ENCODE measurements around the gene SP4. TPM values are rescaled to one million over a fixed set of nuclear protein-coding genes. Genes with fewer than 3 reads are reported as not detected.
"Not testable (repeated sequence)": the region's sequence is repeated elsewhere in the genome, so short reads cannot be mapped to it uniquely, and the experiment has no call there.

Gene SP4
- total RNA-seq, 3 donors from 2014 or later = 10.5 to 16.5 (median 11.8) TPM

- DNase-seq (no peak), ATAC-seq (no peak)
- H3K4me1 Mint-ChIP-seq (ENCODE audit: low read depth) = no peaks in the 10 kb centered on the region
- H3K27me3 Mint-ChIP-seq (ENCODE audit: low read depth) = no peaks in the 10 kb centered on the region
- no peaks in the 10 kb centered on the region for H3K36me3 Mint-ChIP-seq (ENCODE audit: insufficient read depth)
- no peaks in the 10 kb centered on the region for H3K9me3 Mint-ChIP-seq
- no peak overlapping the region for H3K4me3 Mint-ChIP-seq
Observed at GRCh38 chr7:21524680-21525079, 96.8 kb downstream of the SP4 start.

GRCh38 chr7:21526007-21526406 is 98.1 kb downstream of the SP4 start:
- H3K4me3 Mint-ChIP-seq = no peak overlapping the region
- DNase-seq (no peak), ATAC-seq (no peak)
- no peaks in the 10 kb centered on the region for H3K9me3 Mint-ChIP-seq
- H3K27me3 Mint-ChIP-seq (ENCODE audit: low read depth) = no peaks in the 10 kb centered on the region
- no peaks in the 10 kb centered on the region for H3K36me3 Mint-ChIP-seq (ENCODE audit: insufficient read depth)
- H3K4me1 Mint-ChIP-seq (ENCODE audit: low read depth) = no peaks in the 10 kb centered on the region

- no peaks in the 10 kb centered on the region for H3K27me3 Mint-ChIP-seq (ENCODE audit: low read depth)
- H3K9me3 Mint-ChIP-seq = no peaks in the 10 kb centered on the region
- no peak for DNase-seq
- H3K4me1 Mint-ChIP-seq (ENCODE audit: low read depth) = no peaks in the 10 kb centered on the region
- H3K36me3 Mint-ChIP-seq (ENCODE audit: insufficient read depth) = no peaks in the 10 kb centered on the region
- no peak overlapping the region for H3K4me3 Mint-ChIP-seq
- no peak for ATAC-seq
Observed at GRCh38 chr7:21526448-21526847, 98.6 kb downstream of the SP4 start.

- not testable (repeated sequence) for DNase-seq; H3K4me3 Mint-ChIP-seq; H3K9me3 Mint-ChIP-seq; H3K36me3 Mint-ChIP-seq (ENCODE audit: insufficient read depth); H3K4me1 Mint-ChIP-seq (ENCODE audit: low read depth); ATAC-seq
- H3K27me3 Mint-ChIP-seq (ENCODE audit: low read depth) = peaks cover 11% of the 10 kb centered on the region
Observed at GRCh38 chr7:21532485-21532884, 104.6 kb downstream of the SP4 start.

GRCh38 chr7:21533646-21534045 is 105.8 kb downstream of the SP4 start:
- DNase-seq; H3K36me3 Mint-ChIP-seq (ENCODE audit: insufficient read depth); H3K4me3 Mint-ChIP-seq; H3K4me1 Mint-ChIP-seq (ENCODE audit: low read depth); ATAC-seq; H3K9me3 Mint-ChIP-seq: not testable (repeated sequence)
- H3K27me3 Mint-ChIP-seq (ENCODE audit: low read depth) = peaks cover 18% of the 10 kb centered on the region

- H3K27me3 Mint-ChIP-seq (ENCODE audit: low read depth) = peaks cover 35% of the 10 kb centered on the region
- not testable (repeated sequence) for H3K36me3 Mint-ChIP-seq (ENCODE audit: insufficient read depth); H3K4me3 Mint-ChIP-seq; H3K4me1 Mint-ChIP-seq (ENCODE audit: low read depth); DNase-seq; H3K9me3 Mint-ChIP-seq; ATAC-seq
Observed at GRCh38 chr7:21536445-21537118, 108.7 kb downstream of the SP4 start.

GRCh38 chr7:21538936-21539495 is 111.1 kb downstream of the SP4 start:
- H3K4me1 Mint-ChIP-seq (ENCODE audit: low read depth) = peaks cover 9% of the 10 kb centered on the region
- H3K4me3 Mint-ChIP-seq = no peak overlapping the region
- H3K9me3 Mint-ChIP-seq = no peaks in the 10 kb centered on the region
- DNase-seq = no peak
- no peak for ATAC-seq
- H3K27me3 Mint-ChIP-seq (ENCODE audit: low read depth) = peaks cover 54% of the 10 kb centered on the region
- no peaks in the 10 kb centered on the region for H3K36me3 Mint-ChIP-seq (ENCODE audit: insufficient read depth)

- H3K4me1 Mint-ChIP-seq (ENCODE audit: low read depth) = peaks cover 11% of the 10 kb centered on the region
- no peaks in the 10 kb centered on the region for H3K9me3 Mint-ChIP-seq
- peak within 1 kb of the TSS; percentile 42 for H3K4me3 Mint-ChIP-seq
- H3K27me3 Mint-ChIP-seq (ENCODE audit: low read depth) = peaks cover 59% of the 10 kb centered on the region
- no peak for DNase-seq
- H3K36me3 Mint-ChIP-seq (ENCODE audit: insufficient read depth) = no peaks in the 10 kb centered on the region
- peak; percentile 86 to 87 for ATAC-seq
Observed at GRCh38 chr7:21542891-21543527, 115.1 kb downstream of the SP4 start, which contains the start of gene DNAH11. DNAH11 (plus strand) TSS chr7:21543039; CDS start chr7:21543246, 207 bp downstream.

GRCh38 chr7:21543528-21544302 is 115.8 kb downstream of the SP4 start:
- peak overlapping the region; percentile 42 for H3K4me3 Mint-ChIP-seq
- ATAC-seq (peak in 1 of 2 donors; percentile 39), DNase-seq (no peak)
- peaks cover 11% of the 10 kb centered on the region for H3K4me1 Mint-ChIP-seq (ENCODE audit: low read depth)
- H3K27me3 Mint-ChIP-seq (ENCODE audit: low read depth) = peaks cover 60% of the 10 kb centered on the region
- no peaks in the 10 kb centered on the region for H3K36me3 Mint-ChIP-seq (ENCODE audit: insufficient read depth)
- H3K9me3 Mint-ChIP-seq = no peaks in the 10 kb centered on the region

- peaks cover 57% of the 10 kb centered on the region for H3K27me3 Mint-ChIP-seq (ENCODE audit: low read depth)
- H3K4me3 Mint-ChIP-seq = peak overlapping the region; percentile 10
Observed at GRCh38 chr7:21544303-21544656, 116.4 kb downstream of the SP4 start.

GRCh38 chr7:21544715-21545114 is 116.8 kb downstream of the SP4 start:
- DNase-seq (no peak), ATAC-seq (no peak)
- Mint-ChIP-seq H3K4me1 (ENCODE audit: low read depth) (peaks cover 11% of the 10 kb centered on the region), H3K36me3 (ENCODE audit: insufficient read depth) (no peaks in the 10 kb centered on the region), H3K4me3 (no peak overlapping the region), H3K27me3 (ENCODE audit: low read depth) (peaks cover 57% of the 10 kb centered on the region), H3K9me3 (no peaks in the 10 kb centered on the region)

More at GRCh38 chr7:21544303-21544656, 116.4 kb downstream of the SP4 start:
- Mint-ChIP-seq H3K9me3 (no peaks in the 10 kb centered on the region), H3K4me1 (ENCODE audit: low read depth) (peaks cover 11% of the 10 kb centered on the region), H3K36me3 (ENCODE audit: insufficient read depth) (no peaks in the 10 kb centered on the region)
- DNase-seq (no peak), ATAC-seq (no peak)

GRCh38 chr7:21547501-21547900 is 119.6 kb downstream of the SP4 start:
- H3K9me3 Mint-ChIP-seq = no peaks in the 10 kb centered on the region
- H3K4me1 Mint-ChIP-seq (ENCODE audit: low read depth) = peaks cover 11% of the 10 kb centered on the region
- peaks cover 40% of the 10 kb centered on the region for H3K27me3 Mint-ChIP-seq (ENCODE audit: low read depth)
- H3K36me3 Mint-ChIP-seq (ENCODE audit: insufficient read depth) = no peaks in the 10 kb centered on the region
- no peak for ATAC-seq
- DNase-seq = no peak
- H3K4me3 Mint-ChIP-seq = no peak overlapping the region

- peaks cover 32% of the 10 kb centered on the region for H3K27me3 Mint-ChIP-seq (ENCODE audit: low read depth)
- H3K9me3 Mint-ChIP-seq = no peaks in the 10 kb centered on the region
- DNase-seq (no peak), ATAC-seq (no peak)
- no peaks in the 10 kb centered on the region for H3K36me3 Mint-ChIP-seq (ENCODE audit: insufficient read depth)
- H3K4me3 Mint-ChIP-seq = no peak overlapping the region
- H3K4me1 Mint-ChIP-seq (ENCODE audit: low read depth) = peaks cover 6% of the 10 kb centered on the region
Observed at GRCh38 chr7:21548491-21548890, 120.6 kb downstream of the SP4 start.

- no peaks in the 10 kb centered on the region for H3K36me3 Mint-ChIP-seq (ENCODE audit: insufficient read depth)
- no peak overlapping the region for H3K4me3 Mint-ChIP-seq
- peaks cover 22% of the 10 kb centered on the region for H3K27me3 Mint-ChIP-seq (ENCODE audit: low read depth)
- no peaks in the 10 kb centered on the region for H3K4me1 Mint-ChIP-seq (ENCODE audit: low read depth)
- ATAC-seq (no peak), DNase-seq (no peak)
- no peaks in the 10 kb centered on the region for H3K9me3 Mint-ChIP-seq
Observed at GRCh38 chr7:21550076-21550475, 122.2 kb downstream of the SP4 start.

Data from activated T-cell treated with anti-CD3 and anti-CD28 coated beads, Interleukin-2, amount 50 U/mL, for 4 hours (primary cell).